SKM-1 (cell line): ENCODE measurements around the gene TMEM214.

Experiments
- DNase-seq: peaks from one replicate; lab custom pipeline; 2025; ENCODE audit not compliant: unreplicated experiment; lab: John Stamatoyannopoulos, UW

Gene TMEM214

DNA sequence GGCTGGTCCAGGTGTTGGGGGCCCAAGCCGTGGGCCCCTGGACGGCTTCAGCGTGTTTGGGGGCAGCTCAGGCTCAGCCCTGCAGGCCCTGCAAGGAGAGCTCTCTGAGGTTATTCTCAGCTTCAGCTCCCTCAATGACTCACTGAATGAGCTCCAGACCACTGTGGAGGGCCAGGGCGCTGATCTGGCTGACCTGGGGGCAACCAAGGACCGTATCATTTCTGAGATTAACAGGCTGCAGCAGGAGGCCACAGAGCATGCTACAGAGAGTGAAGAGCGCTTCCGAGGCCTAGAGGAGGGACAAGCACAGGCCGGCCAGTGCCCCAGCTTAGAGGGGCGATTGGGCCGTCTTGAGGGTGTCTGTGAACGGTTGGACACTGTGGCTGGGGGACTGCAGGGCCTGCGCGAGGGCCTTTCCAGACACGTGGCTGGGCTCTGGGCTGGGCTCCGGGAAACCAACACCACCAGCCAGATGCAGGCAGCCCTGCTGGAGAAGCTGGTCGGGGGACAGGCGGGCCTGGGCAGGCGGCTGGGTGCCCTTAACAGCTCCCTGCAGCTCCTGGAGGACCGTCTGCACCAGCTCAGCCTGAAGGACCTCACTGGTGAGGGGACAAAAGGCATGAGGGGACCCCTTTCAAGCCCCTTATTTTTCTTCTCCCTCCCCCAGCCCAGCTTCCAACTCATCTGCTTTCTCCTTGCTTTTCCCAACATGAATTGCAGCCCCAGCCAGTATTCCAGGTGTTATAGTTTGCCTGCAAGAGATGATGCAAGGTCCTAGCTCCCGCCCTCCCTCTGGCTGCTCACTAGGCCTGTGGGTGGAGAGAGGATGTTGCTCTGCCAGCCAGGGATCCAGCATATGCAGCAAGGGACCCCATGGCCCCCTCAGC, 50.9 kb downstream of the TMEM214 start:
- DNase-seq: no peak

DNA sequence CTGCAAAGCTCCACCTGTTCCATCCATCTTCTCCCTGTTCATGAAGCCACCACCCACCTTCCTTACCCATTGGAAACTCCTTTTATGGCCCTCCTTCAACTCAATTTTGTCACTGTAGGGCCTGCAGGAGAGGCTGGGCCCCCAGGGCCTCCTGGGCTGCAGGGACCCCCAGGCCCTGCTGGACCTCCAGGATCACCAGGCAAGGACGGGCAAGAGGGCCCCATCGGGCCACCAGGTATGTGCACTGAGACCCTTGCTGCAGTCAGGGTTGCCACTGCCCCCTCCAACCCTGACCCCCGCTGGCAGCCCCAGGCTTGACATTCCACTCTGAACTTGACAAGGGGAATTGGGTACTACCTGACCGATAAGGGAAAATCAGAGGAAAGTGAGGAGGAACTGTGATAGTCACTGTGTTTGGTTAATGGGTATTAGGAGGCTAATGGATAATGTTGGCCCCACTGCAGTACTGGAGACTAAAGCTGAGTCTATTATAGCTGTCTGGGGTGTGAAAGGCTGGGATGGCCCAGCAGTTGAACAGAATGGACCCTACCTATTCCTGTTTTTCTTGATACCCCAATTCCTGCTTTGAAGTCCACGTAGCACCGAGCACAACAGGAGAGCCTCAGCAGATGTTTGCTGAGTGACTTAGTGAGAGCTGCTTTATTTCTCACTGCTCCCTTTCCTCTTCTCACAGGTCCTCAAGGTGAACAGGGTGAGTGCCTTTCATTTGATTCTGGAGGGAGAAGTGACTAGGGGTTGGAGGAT, 51.7 kb downstream of the TMEM214 start:
- DNase-seq: no peak

DNA sequence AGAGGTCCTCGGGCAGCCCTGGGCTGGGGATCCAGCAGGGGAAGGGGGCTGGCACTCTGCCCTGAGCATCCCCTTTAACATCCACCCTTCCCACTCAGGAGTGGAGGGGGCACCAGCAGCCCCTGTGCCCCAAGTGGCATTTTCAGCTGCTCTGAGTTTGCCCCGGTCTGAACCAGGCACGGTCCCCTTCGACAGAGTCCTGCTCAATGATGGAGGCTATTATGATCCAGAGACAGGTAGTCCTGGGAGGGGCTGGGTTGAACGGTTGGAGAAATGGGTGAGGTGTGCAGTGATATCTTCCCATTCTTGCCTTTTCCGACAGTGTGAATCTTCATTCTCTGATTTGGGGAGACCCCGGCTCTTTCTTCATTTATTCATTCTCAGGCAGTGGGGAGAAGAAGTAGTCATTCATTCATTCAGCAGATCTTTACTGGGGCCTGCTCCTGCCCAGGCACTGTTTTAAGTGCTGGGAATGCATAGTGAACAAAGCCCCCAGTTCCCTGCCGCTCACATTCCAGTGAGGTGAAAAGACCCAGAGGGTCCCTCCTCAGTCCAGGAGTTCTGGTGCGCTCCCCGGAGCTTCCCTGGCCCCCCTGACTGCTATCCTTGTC, 52.4 kb downstream of the TMEM214 start:
- DNase-seq: no peak

DNA sequence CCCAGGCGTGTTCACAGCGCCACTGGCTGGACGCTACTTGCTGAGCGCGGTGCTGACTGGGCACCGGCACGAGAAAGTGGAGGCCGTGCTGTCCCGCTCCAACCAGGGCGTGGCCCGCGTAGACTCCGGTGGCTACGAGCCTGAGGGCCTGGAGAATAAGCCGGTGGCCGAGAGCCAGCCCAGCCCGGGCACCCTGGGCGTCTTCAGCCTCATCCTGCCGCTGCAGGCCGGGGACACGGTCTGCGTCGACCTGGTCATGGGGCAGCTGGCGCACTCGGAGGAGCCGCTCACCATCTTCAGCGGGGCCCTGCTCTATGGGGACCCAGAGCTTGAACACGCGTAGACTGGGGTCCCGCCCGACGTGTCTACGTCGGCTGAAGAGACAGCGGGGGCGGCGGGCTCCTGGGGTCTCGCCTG, 52.9 kb downstream of the TMEM214 start:
- no peak for DNase-seq

DNA sequence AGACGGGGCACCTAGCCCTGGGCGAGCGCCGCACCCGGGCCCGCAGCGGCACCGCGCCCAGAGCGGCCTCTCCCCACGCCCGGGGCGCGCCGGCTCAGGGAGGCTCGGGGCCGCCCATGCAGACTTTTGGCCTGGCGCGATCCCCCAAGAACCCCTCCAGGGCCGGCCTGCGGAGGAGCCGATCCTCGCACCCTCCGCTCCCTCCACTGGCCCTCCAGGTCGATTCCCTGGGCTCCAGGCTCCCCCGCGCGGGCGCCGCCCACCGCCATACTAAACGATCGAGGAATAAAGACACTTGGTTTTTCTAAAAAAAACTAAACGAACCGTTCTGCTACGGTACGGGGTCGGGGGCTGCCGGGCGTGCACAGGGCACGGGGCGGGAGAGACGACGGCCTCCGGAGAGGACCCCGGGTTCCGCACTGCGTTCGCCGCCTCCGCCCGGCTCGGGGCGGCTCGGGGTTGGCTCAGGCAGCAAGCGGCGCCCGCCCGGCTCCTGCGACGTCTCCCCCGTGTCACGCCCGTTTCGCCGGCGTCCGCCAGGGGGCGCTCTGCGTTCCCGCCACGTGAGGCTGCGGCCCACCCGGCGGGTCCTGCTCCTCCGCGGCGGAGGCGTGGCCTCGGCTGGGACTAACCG, 53.4 kb downstream of the TMEM214 start:
- peak; percentile 81 for DNase-seq

DNA sequence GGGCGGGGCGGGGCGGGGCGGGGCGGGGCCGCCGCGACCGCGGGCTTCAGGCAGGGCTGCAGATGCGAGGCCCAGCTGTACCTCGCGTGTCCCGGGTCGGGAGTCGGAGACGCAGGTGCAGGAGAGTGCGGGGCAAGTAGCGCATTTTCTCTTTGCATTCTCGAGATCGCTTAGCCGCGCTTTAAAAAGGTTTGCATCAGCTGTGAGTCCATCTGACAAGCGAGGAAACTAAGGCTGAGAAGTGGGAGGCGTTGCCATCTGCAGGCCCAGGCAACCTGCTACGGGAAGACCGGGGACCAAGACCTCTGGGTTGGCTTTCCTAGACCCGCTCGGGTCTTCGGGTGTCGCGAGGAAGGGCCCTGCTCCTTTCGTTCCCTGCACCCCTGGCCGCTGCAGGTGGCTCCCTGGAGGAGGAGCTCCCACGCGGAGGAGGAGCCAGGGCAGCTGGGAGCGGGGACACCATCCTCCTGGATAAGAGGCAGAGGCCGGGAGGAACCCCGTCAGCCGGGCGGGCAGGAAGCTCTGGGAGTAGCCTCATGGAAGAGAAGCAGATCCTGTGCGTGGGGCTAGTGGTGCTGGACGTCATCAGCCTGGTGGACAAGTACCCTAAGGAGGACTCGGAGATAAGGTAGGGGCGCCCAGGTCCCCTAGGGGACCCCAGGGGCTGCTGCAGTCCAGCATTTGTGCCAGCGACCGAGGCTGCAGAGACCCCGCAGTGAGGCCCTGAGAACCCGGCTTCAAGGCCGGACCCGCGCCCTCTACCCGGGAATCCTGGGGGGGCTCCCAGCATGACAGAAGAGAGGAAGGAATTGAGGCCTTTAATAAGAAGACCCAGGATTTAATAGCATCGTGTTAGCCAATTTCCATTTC, 54.2 kb downstream of the TMEM214 start, which contains the start of gene KHK:
TSS of gene KHK (plus strand) at position 49 of the 870 bp plus-strand sequence. CDS start at position 537, 488 bp downstream.
- no peak for DNase-seq

DNA sequence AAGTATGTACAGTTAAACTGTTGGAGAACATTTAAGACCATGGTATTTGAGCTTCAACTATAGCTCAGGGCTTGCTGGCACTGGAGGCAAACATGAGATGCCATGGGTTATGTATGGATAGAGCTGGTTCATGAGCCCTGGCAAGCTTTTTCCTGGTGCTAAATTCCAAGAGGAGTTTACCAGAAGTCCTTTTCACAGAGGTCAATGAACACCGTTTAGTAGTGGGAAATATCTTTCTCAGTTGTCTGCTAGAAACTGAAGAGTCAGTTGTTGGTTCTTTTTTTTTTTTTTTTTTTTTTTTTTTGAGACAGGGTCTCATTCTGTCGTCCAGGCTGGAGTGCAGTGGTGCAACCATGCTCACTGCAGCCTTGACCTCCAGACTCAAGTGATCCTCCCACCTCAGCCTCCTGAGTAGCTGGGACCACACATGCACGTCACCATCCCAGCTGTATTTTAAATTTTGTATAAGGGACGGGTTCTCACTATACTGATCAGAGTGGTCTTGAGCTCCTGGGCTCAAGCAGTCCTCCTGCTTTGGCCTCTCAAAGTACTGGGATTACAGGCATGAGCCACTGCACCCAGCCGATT, 55.2 kb downstream of the TMEM214 start:
- DNase-seq: no peak

DNA sequence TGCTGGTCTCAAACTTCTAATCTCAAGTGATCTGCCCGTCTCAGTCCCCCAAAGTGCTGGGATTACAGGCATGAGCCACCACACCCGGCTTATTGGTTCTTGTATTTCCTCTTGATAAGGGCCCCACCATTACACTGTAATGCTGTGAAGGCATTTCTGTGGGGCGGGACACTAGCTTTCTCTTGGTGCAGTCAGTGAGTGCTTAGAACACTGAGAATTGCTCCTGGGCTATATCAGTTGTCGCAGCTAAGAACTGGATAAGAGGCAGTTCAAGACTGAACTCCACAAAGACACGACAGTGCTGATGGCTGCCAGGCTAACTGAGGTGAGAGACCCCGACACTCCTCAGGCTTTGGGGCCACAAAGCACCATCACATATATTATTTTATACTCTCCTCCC, 55.9 kb downstream of the TMEM214 start:
- DNase-seq: no peak

DNA sequence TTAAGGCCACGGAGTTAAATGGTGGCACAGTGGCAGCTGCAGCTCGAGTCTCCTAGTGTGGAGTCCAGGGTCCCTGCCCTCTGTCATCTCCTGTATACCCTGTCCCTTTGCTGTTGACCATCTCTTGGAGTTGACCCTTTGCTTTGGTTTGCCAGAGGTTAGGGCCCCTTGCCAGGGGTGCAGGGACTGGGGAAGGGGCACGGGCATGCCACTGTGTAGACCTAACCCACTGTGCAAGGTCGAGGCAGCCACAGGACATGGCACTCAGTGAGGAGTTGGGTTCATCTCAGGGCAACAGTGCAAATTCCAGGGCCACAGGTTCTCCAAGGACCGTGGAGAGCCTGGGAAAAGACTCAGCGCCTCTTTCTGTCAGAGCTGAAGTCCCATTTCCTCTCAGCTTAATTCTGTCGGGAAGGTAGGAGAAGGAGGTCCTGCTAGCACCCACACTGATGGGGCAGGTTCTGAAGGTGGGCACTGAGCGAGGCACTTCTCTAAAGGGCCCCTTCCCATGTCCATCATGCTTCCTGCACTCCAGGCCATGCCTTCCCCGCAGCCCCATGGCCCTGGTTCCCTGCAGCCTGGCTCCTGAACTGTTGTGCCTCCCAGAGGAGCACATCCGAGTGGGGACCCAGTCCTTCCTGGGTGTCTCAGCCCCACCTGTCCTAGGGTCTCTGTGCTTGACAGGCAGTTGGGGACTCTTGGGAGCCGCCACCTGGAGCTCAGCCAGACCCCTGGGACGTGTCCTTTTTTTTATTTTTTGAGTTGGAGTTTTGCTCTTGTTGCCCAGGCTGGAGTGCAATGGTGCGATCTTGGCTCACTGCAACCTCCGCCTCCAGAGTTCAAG, 56.6 kb downstream of the TMEM214 start:
- no peak for DNase-seq
